A549 (cell line): ENCODE results near the gene RRAS.

Experiments
- HDAC2 ChIP-seq: fragments of 200-600 bp; sonication (generic); IDR thresholded peaks from 2 replicates; pipeline ENCODE4 v1.6.1; 2016
- JUN ChIP-seq, 2 experiments: fragments of >200 bp; sonication (Bioruptor Twin); formaldehyde crosslinking; IDR thresholded peaks; 2 replicates in 1 of 2; 3 replicates in 1 of 2; pipeline ENCODE4 v1.6.1; 2016 to 2017
- NFE2L2 ChIP-seq: fragments of 150-350 bp; conservative IDR thresholded peaks from 2 replicates; pipeline ENCODE4 v1.6.1; 2014; ENCODE audit warnings: low read length
- POLR2A ChIP-seq: IDR thresholded peaks from 2 replicates; pipeline ENCODE4 v1.6.1; 2012; ENCODE audit warnings: mild to moderate bottlenecking, low read length
- RFX5 ChIP-seq: fragments of 450-650 bp; IDR thresholded peaks from 2 replicates; pipeline ENCODE4 v1.7.1; 2014; ENCODE audit warnings: antibody characterized with exemption, mild to moderate bottlenecking, moderate library complexity
- SMC3 ChIP-seq: fragments of >200 bp; sonication (Bioruptor Twin); formaldehyde crosslinking; IDR thresholded peaks from 3 replicates; pipeline ENCODE4 v1.6.1; 2018; ENCODE audit warnings: inconsistent platforms
- TF ChIP-seq, protein P1 (sequence below): fragments of >200 bp; sonication (Bioruptor Twin); formaldehyde crosslinking; IDR thresholded peaks from 3 replicates; pipeline ENCODE4 v1.5.1; 2016

- TF ChIP-seq POLR2A, result no peak
- TF ChIP-seq, protein P1, sequence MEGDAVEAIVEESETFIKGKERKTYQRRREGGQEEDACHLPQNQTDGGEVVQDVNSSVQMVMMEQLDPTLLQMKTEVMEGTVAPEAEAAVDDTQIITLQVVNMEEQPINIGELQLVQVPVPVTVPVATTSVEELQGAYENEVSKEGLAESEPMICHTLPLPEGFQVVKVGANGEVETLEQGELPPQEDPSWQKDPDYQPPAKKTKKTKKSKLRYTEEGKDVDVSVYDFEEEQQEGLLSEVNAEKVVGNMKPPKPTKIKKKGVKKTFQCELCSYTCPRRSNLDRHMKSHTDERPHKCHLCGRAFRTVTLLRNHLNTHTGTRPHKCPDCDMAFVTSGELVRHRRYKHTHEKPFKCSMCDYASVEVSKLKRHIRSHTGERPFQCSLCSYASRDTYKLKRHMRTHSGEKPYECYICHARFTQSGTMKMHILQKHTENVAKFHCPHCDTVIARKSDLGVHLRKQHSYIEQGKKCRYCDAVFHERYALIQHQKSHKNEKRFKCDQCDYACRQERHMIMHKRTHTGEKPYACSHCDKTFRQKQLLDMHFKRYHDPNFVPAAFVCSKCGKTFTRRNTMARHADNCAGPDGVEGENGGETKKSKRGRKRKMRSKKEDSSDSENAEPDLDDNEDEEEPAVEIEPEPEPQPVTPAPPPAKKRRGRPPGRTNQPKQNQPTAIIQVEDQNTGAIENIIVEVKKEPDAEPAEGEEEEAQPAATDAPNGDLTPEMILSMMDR, result no peak
- no peak for TF ChIP-seq SMC3
- TF ChIP-seq RFX5, result no peak
- no peak for TF ChIP-seq JUN (IDR thresholded peaks at IDR 0.05)
- no peak for TF ChIP-seq NFE2L2
- no peak for TF ChIP-seq HDAC2
Measured at GRCh38 chr19:49669516-49669915, 29.6 kb upstream of the RRAS start.
